Peyer's patch (tissue), 4 donors: ENCODE results near the gene KLHL22. TPM values are rescaled to one million over a fixed set of nuclear protein-coding genes. Genes with fewer than 3 reads are reported as not detected.

Experiments used
- DNase-seq, 3 donors: peaks; one replicate each; pipeline ENCODE4 v3.0.0-alpha.2; 2017 to 2019
- H3K27ac ChIP-seq, 4 donors: fragments of 200-600 bp; sonication (generic); one replicate each; pipeline ENCODE4 v1.5.1; 2016 to 2019
- H3K27me3 ChIP-seq, 2 donors: fragments of 200-600 bp; sonication (generic); one replicate each; pipeline ENCODE4 v1.5.1; 2019
- H3K36me3 ChIP-seq, 3 donors: fragments of 200-600 bp; sonication (generic); one replicate each; pipeline ENCODE4 v1.5.1; 2016 to 2019
- H3K4me1 ChIP-seq, 4 donors: fragments of 200-600 bp; sonication (generic); one replicate each; pipeline ENCODE4 v1.5.1; 2016 to 2019
- H3K4me3 ChIP-seq, 4 donors: fragments of 200-600 bp; sonication (generic); 1 replicate in 3 of 4; 2 replicates in 1 of 4; pipeline ENCODE4 v1.5.1; 2016 to 2019; ENCODE audit warnings: mild to moderate bottlenecking in 1 of 4
- H3K9me3 ChIP-seq, 4 donors: fragments of 200-600 bp; sonication (generic); one replicate each; pipeline ENCODE4 v1.5.1; 2016 to 2019; ENCODE audit warnings: mild to moderate bottlenecking in 1 of 4
- CTCF ChIP-seq, 6 experiments: fragments of 450-650 bp in 4 of 6; fragments of 200-600 bp in 2 of 6; sonication (generic) in 1 of 6; IDR thresholded peaks; one replicate each; pipeline ENCODE4 v1.5.1; 2017 to 2019; ENCODE audit warnings: antibody characterized with exemption in 6 of 6, mild to moderate bottlenecking in 3 of 6, moderate library complexity in 1 of 6
- POLR2A ChIP-seq, 2 donors: fragments of 450-650 bp; IDR thresholded peaks; one replicate each; pipeline ENCODE4 v1.5.1; 2017; ENCODE audit warnings: antibody characterized with exemption in 2 of 2, mild to moderate bottlenecking in 2 of 2, moderate library complexity in 2 of 2
- total RNA-seq, 4 donors: library from RNA; depleted of rRNA; stranded (reverse); fragments of >200 nt; gene quantifications; one replicate each; pipeline ENCODE4 v1.1.0, GENCODE V29; 2016

KLHL22 gene
- total RNA-seq, 4 donors from 2014 or later = 12.6 to 23.9 (median 19.2) TPM

GRCh38 chr22:20427104-20427944, 68.3 kb downstream of the KLHL22 start:
- TF ChIP-seq CTCF (IDR thresholded peaks at IDR 0.05) (no peak), POLR2A (IDR thresholded peaks at IDR 0.05) (no peak)
- Histone ChIP-seq H3K27ac (no peak overlapping the region), H3K4me3 (no peak overlapping the region), H3K9me3 (no peaks in the 10 kb centered on the region), H3K4me1 (peaks cover 0 to 43% (median 24%) of the 10 kb centered on the region in 4 donors), H3K27me3 (peaks cover 0 to 13% of the 10 kb centered on the region in 2 donors), H3K36me3 (no peaks in the 10 kb centered on the region)
- DNase-seq = no peak

GRCh38 chr22:20426259-20426615, 69.4 kb downstream of the KLHL22 start:
- no peak for DNase-seq
- H3K9me3 ChIP-seq = no peaks in the 10 kb centered on the region
- peak overlapping the region in 1 of 4 donors; percentile 37 for H3K4me3 ChIP-seq
- H3K27me3 ChIP-seq = peaks cover 0 to 6% of the 10 kb centered on the region in 2 donors
- no peak for TF ChIP-seq POLR2A (IDR thresholded peaks at IDR 0.05)
- no peak for TF ChIP-seq CTCF (IDR thresholded peaks at IDR 0.05)
- H3K27ac ChIP-seq = no peak overlapping the region
- H3K36me3 ChIP-seq = no peaks in the 10 kb centered on the region
- H3K4me1 ChIP-seq = peaks cover 0 to 39% (median 20%) of the 10 kb centered on the region in 4 donors

GRCh38 chr22:20425566-20426258, 69.9 kb downstream of the KLHL22 start:
- Histone ChIP-seq H3K4me1 (peaks cover 0 to 34% (median 15%) of the 10 kb centered on the region in 4 donors), H3K27me3 (peaks cover 0 to 2% of the 10 kb centered on the region in 2 donors), H3K27ac (no peak overlapping the region), H3K36me3 (no peaks in the 10 kb centered on the region), H3K4me3 (peak overlapping the region in 3 of 4 donors; percentile 14 to 37 (median 26)), H3K9me3 (no peaks in the 10 kb centered on the region)
- TF ChIP-seq CTCF (IDR thresholded peaks at IDR 0.05) (no peak), POLR2A (IDR thresholded peaks at IDR 0.05) (no peak)
- no peak for DNase-seq

- H3K9me3 ChIP-seq = no peaks in the 10 kb centered on the region
- no peaks in the 10 kb centered on the region for H3K27me3 ChIP-seq
- H3K36me3 ChIP-seq = no peaks in the 10 kb centered on the region
- TF ChIP-seq CTCF (IDR thresholded peaks at IDR 0.05) = no peak
- no peak for TF ChIP-seq POLR2A (IDR thresholded peaks at IDR 0.05)
- DNase-seq = peak in 1 of 3 donors; percentile 49
- peaks cover 0 to 27% (median 8%) of the 10 kb centered on the region in 4 donors for H3K4me1 ChIP-seq
- H3K4me3 ChIP-seq = peak overlapping the region in 2 of 4 donors; percentile 14 to 37
- no peak overlapping the region for H3K27ac ChIP-seq
These were observed 70.5 kb downstream of the KLHL22 start for GRCh38 chr22:20424932-20425565.

GRCh38 chr22:20424568-20424931, 71.0 kb downstream of the KLHL22 start:
- no peak overlapping the region for H3K4me3 ChIP-seq
- peaks cover 0 to 22% (median 6%) of the 10 kb centered on the region in 4 donors for H3K4me1 ChIP-seq
- DNase-seq = no peak
- H3K9me3 ChIP-seq = no peaks in the 10 kb centered on the region
- H3K27me3 ChIP-seq = no peaks in the 10 kb centered on the region
- H3K27ac ChIP-seq = no peak overlapping the region
- H3K36me3 ChIP-seq = no peaks in the 10 kb centered on the region
- TF ChIP-seq CTCF (IDR thresholded peaks at IDR 0.05) (no peak), POLR2A (IDR thresholded peaks at IDR 0.05) (no peak)
